GM18861 (cell line): Measurements from ENCODE around the gene YKT6.
"Not testable (repeated sequence)": the region's sequence is repeated elsewhere in the genome, so short reads cannot be mapped to it uniquely, and the experiment has no call there.

Source experiments
- ATAC-seq: cut with Tn5 transposase; IDR thresholded peaks from one replicate; pipeline ENCODE4 v1.9.1; 2021; ENCODE audit not compliant: unreplicated experiment

The YKT6 gene

DNA sequence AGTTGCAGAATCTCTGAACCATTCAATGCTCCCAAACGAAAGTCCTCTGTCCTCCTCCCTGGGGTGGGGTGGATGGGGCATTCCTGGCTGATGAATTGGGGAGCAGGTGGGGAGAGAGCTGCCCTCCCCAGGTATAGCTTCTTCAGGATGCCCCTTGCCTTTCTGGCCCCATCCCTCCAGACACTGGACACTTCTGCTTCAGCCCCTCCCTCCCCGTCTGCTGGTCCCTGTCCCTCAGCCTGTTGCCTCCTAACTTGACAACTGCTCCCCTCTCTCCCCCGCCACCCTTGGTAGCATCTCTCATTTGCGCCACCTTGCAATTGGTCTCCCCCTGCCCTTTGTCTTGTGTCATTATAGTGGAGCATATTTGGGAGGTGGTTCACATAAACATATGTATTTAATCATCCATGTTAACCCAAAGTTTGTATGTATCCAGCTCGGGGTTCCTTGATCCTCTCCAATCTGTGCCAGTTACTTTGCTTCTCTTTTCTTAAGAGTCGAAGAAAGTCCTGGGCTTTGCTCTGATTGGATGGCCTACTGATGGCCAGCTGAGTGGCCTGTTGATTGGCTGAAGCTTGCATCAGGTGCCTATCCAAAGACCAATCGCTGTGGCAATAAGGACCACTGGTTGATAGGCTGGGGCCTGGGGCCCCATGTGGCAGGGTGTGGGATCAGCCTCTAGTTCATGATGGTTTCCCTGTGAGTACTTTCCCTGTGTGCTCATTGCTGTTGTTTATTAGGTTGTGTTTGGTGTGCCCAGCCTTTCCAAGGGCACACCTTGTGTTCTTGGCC, 7.6 kb upstream of the YKT6 start:
- ATAC-seq: no peak

GRCh38 chr7:44194069-44194468, 6.7 kb upstream of the YKT6 start:
- no peak for ATAC-seq

- no peak for ATAC-seq
These were observed 6.1 kb upstream of the YKT6 start for GRCh38 chr7:44194562-44195145.

- ATAC-seq: no peak
These were observed 4.9 kb upstream of the YKT6 start for GRCh38 chr7:44195889-44196288.

DNA sequence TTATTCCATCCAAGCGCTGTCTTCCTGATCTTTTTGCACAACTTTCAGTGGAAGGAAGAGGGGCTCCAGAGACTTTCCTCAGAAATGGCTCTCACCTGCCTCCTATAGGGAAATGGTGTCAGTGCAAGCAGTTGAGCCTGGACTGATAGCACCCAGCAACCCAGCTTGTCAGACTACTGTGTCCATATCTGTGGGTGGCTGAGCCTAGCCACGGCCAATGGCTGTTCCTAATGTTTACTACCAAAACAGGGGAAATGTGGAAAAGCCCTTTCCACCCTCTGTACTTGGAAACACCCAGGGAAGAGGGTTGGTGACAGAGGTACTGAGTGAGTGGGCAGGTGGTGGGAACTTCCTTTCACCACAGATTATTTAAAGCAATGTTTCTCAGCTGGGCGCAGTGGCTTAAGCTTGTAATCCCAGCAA, 4.3 kb upstream of the YKT6 start:
- ATAC-seq: no peak

DNA sequence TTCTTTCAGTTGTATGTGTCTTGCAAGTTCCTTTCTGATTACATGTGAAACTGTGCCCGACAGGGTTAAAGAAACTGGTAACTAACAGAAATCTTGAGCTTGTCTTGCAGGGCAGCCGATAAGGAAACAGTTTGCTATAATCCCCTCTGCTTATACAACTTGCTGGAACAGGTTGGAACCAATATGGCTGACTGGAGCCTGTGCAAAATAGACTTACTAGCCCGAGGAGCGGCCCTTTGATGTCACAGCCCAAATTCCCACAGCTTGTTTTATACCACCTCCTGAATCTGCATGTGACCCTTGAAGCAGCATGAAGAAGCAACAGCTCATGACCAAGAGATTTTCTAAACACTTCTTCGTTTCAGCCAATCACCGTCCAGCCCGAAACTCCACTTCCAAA, 3.3 kb upstream of the YKT6 start:
- no peak for ATAC-seq

DNA sequence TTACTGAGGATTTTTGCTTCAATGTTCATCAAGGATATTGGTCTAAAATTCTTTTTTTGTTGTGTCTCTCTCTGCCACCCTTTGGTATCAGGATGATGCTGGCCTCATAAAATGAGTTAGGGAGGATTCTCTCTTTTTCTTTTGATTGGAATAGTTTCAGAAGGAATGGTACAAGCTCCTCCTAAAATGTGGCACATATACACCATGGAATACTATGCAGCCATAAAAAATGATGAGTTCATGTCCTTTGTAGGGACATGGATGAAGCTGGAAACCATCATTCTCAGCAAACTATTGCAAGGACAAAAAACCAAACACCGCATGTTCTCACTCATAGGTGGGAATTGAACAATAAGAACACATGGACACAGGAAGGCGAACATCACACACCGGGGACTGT, 615 bp upstream of the YKT6 start:
- ATAC-seq: not testable (repeated sequence)

DNA sequence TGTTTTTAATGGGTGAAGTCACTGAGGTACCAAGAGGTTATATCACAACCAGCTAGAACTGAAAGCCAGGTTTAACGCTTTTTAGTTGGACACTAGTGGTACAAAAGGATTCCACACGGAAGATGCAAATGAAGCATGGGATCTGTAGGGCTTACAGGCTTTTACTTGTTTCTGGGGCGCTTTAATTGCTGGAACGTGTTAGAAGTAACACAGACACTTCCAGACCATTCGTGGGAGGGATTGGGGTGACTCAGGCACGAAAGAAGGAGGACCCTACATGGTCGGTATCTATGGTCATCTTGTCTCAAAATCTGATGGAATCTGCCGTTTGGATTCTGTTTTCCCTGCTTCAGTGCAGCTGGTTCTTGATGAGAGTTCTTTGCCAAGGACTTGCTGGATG, 1.0 kb downstream of the YKT6 start:
- ATAC-seq: no peak

DNA sequence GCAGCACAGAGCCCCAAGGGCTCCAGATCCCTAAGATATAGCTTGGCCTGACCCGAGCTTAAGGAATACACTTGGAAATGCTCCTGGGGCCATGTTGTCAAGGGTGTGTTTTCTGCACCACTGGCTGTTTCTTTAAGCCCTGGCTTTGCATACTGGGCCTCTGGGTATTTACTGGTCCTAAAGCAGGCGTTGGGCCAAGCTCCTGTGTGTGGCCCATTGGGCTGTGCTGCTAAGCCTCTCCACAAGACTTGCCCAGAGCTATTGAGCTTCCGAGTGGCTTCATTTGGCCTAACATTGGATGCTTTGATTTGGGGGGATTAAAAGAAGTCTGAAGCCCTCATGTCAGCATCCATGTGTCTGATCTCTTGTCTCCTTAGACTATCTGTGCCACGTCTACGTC, 5.2 kb downstream of the YKT6 start:
- no peak for ATAC-seq

GRCh38 chr7:44208085-44208484, 7.3 kb downstream of the YKT6 start:
- no peak for ATAC-seq

DNA sequence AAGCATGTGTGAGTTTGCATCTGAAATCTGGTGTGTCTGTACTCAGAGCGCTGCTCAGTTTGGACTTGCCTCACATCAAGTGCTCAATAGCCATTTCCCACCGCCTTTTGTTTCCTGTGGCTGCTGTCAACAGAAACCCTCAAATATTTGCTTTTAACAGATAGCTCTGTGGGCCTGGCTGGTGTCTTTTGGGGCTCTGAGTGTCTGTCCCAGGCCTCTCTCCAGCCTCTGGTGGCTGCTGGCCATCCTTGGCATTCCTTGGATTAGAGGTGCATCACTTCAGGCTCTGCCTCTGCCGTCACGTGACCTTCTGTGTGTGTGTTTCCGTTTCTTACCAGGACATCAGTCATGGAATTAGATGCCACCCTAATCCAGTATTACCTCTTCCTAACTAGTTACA, 9.3 kb downstream of the YKT6 start:
- ATAC-seq: no peak

GRCh38 chr7:44211126-44211675, 10.4 kb downstream of the YKT6 start:
- ATAC-seq: no peak

GRCh38 chr7:44212018-44212417, 11.2 kb downstream of the YKT6 start:
- no peak for ATAC-seq

- no peak for ATAC-seq
These were observed 11.9 kb downstream of the YKT6 start for GRCh38 chr7:44212581-44213184.

GRCh38 chr7:44213206-44213876, 12.6 kb downstream of the YKT6 start:
- ATAC-seq: no peak

GRCh38 chr7:44213877-44214388, 13.2 kb downstream of the YKT6 start:
- ATAC-seq: no peak

DNA sequence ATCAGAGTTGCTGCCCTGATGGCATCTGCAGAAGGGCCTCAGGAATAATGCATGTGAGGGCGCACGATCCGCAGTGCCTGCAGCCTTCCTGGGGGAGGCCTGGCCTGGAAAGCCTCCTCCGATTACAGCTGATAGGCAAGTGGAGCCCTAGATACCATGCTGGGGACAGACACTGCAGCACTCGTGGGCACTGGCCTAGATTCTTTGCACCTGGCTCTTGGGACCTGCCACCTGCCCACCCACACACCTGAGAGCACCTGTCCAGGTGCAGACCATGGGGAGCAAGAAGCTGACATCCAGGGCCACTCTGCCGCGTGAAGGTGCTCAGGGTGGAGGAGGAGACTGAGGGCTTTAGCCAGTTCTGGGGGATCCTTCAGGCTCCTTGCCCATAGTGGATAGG, 14.8 kb downstream of the YKT6 start:
- ATAC-seq: no peak

GRCh38 chr7:44216019-44216418, 15.2 kb downstream of the YKT6 start:
- ATAC-seq: no peak

- ATAC-seq: no peak
These were observed 15.9 kb downstream of the YKT6 start for GRCh38 chr7:44216521-44217222.

GRCh38 chr7:44217223-44217714, 16.5 kb downstream of the YKT6 start:
- ATAC-seq: no peak
